IMR-90 (cell line): ENCODE results near the gene OR10W1.

Experiments
- BHLHE40 ChIP-seq: fragments of 150-350 bp; IDR thresholded peaks from 2 replicates; pipeline ENCODE4 v1.6.1; 2016; ENCODE audit warnings: mild to moderate bottlenecking, low read depth, low read length
- CEBPB ChIP-seq: IDR thresholded peaks from 2 replicates; pipeline ENCODE4 v1.6.1; 2012; ENCODE audit warnings: low read depth, low read length, improper control_type of control experiment
- CTCF ChIP-seq: conservative IDR thresholded peaks from 2 replicates; pipeline ENCODE4 v1.5.1; 2012; ENCODE audit warnings: mild to moderate bottlenecking, low read depth, low read length, improper control_type of control experiment
- ELK1 ChIP-seq: fragments of 150-350 bp; IDR thresholded peaks from 2 replicates; pipeline ENCODE4 v1.6.1; 2016; ENCODE audit warnings: low read depth, mild to moderate bottlenecking, low read length, moderate library complexity, borderline replicate concordance
- MAFK ChIP-seq: IDR thresholded peaks from 2 replicates; pipeline ENCODE4 v1.6.1; 2012; ENCODE audit warnings: low read depth, low read length, improper control_type of control experiment
- MAZ ChIP-seq: IDR thresholded peaks from 2 replicates; pipeline ENCODE4 v1.6.1; 2012; ENCODE audit warnings: low read depth, mild to moderate bottlenecking, low read length, improper control_type of control experiment, moderate library complexity, borderline replicate concordance
- MXI1 ChIP-seq: IDR thresholded peaks from 2 replicates; pipeline ENCODE4 v1.6.1; 2012; ENCODE audit warnings: low read depth, mild to moderate bottlenecking, low read length, moderate library complexity, borderline replicate concordance
- POLR2A ChIP-seq: IDR thresholded peaks from 2 replicates; pipeline ENCODE4 v1.6.1; 2012; ENCODE audit warnings: mild to moderate bottlenecking, low read depth, low read length
- RAD21 ChIP-seq: IDR thresholded peaks from 2 replicates; pipeline ENCODE4 v1.6.1; 2012; ENCODE audit warnings: low read length, improper control_type of control experiment
- RCOR1 ChIP-seq: IDR thresholded peaks from 2 replicates; pipeline ENCODE4 v1.6.1; 2012; ENCODE audit warnings: mild to moderate bottlenecking, low read length, improper control_type of control experiment; ENCODE audit not compliant: insufficient replicate concordance
- RFX5 ChIP-seq: IDR thresholded peaks from 2 replicates; pipeline ENCODE4 v1.8.0; 2012; ENCODE audit warnings: low read depth, mild to moderate bottlenecking, low read length, moderate library complexity
- SMC3 ChIP-seq: fragments of 150-350 bp; IDR thresholded peaks from 2 replicates; pipeline ENCODE4 v1.6.1; 2016; ENCODE audit warnings: low read depth, mild to moderate bottlenecking, antibody characterized with exemption, low read length, moderate library complexity
- USF2 ChIP-seq: fragments of 150-350 bp; IDR thresholded peaks from 2 replicates; pipeline ENCODE4 v1.6.1; 2017; ENCODE audit warnings: mild to moderate bottlenecking, antibody characterized with exemption, low read length, low read depth

DNA sequence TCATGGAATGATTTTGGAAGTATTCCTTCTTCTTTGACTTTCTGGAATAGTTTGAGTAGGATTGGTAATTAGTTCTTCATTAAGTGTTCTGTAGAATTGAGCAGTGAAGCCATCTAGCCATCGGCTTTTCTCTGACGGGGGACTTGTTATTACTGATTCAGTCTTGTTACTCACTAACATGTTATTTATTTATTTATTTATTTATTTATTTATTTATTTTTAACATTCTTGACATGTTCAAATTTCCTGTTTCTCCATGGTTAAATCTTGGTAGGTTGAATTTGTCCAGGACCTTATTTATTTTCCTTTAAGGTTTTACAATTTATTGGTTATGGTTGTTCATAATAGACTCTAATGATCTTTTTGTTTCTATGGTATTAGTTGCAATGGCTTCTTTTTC is 24.1 kb downstream of the OR10W1 start:
- TF ChIP-seq CTCF (no peak), POLR2A (no peak), ELK1 (no peak), USF2 (no peak), MAZ (no peak), BHLHE40 (no peak), RCOR1 (no peak), CEBPB (no peak), MXI1 (no peak), SMC3 (no peak), RAD21 (no peak), RFX5 (no peak), MAFK (no peak)
